Measurements from ENCODE around the gene TANC1.
"Not testable (repeated sequence)": the region's sequence is repeated elsewhere in the genome, so short reads cannot be mapped to it uniquely, and the experiment has no call there.

The TANC1 gene

GRCh38 chr2:159140070-159140769 lies 171.8 kb downstream of the TANC1 start:
- H3K27me3 ChIP-seq (ENCODE audit: control insufficient read depth, insufficient read depth, low read length) = no peaks in the 10 kb centered on the region
- H3K4me1 ChIP-seq (ENCODE audit: control insufficient read depth, insufficient read depth, low read length) = peaks cover 21% of the 10 kb centered on the region
- no peaks in the 10 kb centered on the region for H3K36me3 ChIP-seq (ENCODE audit: control insufficient read depth, insufficient read depth, low read length)
- no peak overlapping the region for H3K4me3 ChIP-seq (ENCODE audit: low read depth, low read length)
- no peaks in the 10 kb centered on the region for H3K9me3 ChIP-seq (ENCODE audit: control insufficient read depth, insufficient read depth, low read depth, low read length)
- no peak overlapping the region for H3K9ac ChIP-seq (ENCODE audit: low read length)
- no peak overlapping the region for H3K27ac ChIP-seq (ENCODE audit: low read depth, low read length)

GRCh38 chr2:159140821-159141220 lies 172.4 kb downstream of the TANC1 start:
- not testable (repeated sequence) for H3K9ac ChIP-seq (ENCODE audit: low read length); H3K27me3 ChIP-seq (ENCODE audit: control insufficient read depth, insufficient read depth, low read length); H3K9me3 ChIP-seq (ENCODE audit: control insufficient read depth, insufficient read depth, low read depth, low read length); H3K27ac ChIP-seq (ENCODE audit: low read depth, low read length); H3K4me3 ChIP-seq (ENCODE audit: low read depth, low read length); H3K36me3 ChIP-seq (ENCODE audit: control insufficient read depth, insufficient read depth, low read length)
- H3K4me1 ChIP-seq (ENCODE audit: control insufficient read depth, insufficient read depth, low read length) = peaks cover 19% of the 10 kb centered on the region

GRCh38 chr2:159144776-159145614 lies 176.6 kb downstream of the TANC1 start:
- no peaks in the 10 kb centered on the region for H3K9me3 ChIP-seq (ENCODE audit: control insufficient read depth, insufficient read depth, low read depth, low read length)
- H3K27me3 ChIP-seq (ENCODE audit: control insufficient read depth, insufficient read depth, low read length) = no peaks in the 10 kb centered on the region
- no peak overlapping the region for H3K4me3 ChIP-seq (ENCODE audit: low read depth, low read length)
- no peaks in the 10 kb centered on the region for H3K36me3 ChIP-seq (ENCODE audit: control insufficient read depth, insufficient read depth, low read length)
- no peak overlapping the region for H3K27ac ChIP-seq (ENCODE audit: low read depth, low read length)
- peaks cover 8% of the 10 kb centered on the region; the same call in 1 of the 2 replicates for H3K4me1 ChIP-seq (ENCODE audit: control insufficient read depth, insufficient read depth, low read length)
- H3K9ac ChIP-seq (ENCODE audit: low read length) = no peak overlapping the region

- Histone ChIP-seq H3K4me1 (ENCODE audit: control insufficient read depth, insufficient read depth, low read length) (peaks cover 10% of the 10 kb centered on the region; the same call in 1 of the 2 replicates), H3K9me3 (ENCODE audit: control insufficient read depth, insufficient read depth, low read depth, low read length) (no peaks in the 10 kb centered on the region), H3K27ac (ENCODE audit: low read depth, low read length) (no peak overlapping the region), H3K9ac (ENCODE audit: low read length) (no peak overlapping the region), H3K27me3 (ENCODE audit: control insufficient read depth, insufficient read depth, low read length) (no peaks in the 10 kb centered on the region), H3K4me3 (ENCODE audit: low read depth, low read length) (no peak overlapping the region), H3K36me3 (ENCODE audit: control insufficient read depth, insufficient read depth, low read length) (peaks cover 6% of the 10 kb centered on the region; the same call in 1 of the 2 replicates)
These were observed 177.4 kb downstream of the TANC1 start for GRCh38 chr2:159145745-159146354.

- H3K27ac ChIP-seq (ENCODE audit: low read depth, low read length) = no peak overlapping the region
- peaks cover 10% of the 10 kb centered on the region; the same call in 1 of the 2 replicates for H3K4me1 ChIP-seq (ENCODE audit: control insufficient read depth, insufficient read depth, low read length)
- H3K36me3 ChIP-seq (ENCODE audit: control insufficient read depth, insufficient read depth, low read length) = peaks cover 9% of the 10 kb centered on the region; the same call in 1 of the 2 replicates
- no peaks in the 10 kb centered on the region for H3K27me3 ChIP-seq (ENCODE audit: control insufficient read depth, insufficient read depth, low read length)
- no peaks in the 10 kb centered on the region for H3K9me3 ChIP-seq (ENCODE audit: control insufficient read depth, insufficient read depth, low read depth, low read length)
- H3K4me3 ChIP-seq (ENCODE audit: low read depth, low read length) = no peak overlapping the region
- H3K9ac ChIP-seq (ENCODE audit: low read length) = no peak overlapping the region
These were observed 178.7 kb downstream of the TANC1 start for GRCh38 chr2:159146996-159147666.

GRCh38 chr2:159147690-159148089 lies 179.2 kb downstream of the TANC1 start:
- Histone ChIP-seq H3K27me3 (ENCODE audit: control insufficient read depth, insufficient read depth, low read length) (no peaks in the 10 kb centered on the region), H3K9ac (ENCODE audit: low read length) (no peak overlapping the region), H3K4me3 (ENCODE audit: low read depth, low read length) (no peak overlapping the region), H3K9me3 (ENCODE audit: control insufficient read depth, insufficient read depth, low read depth, low read length) (no peaks in the 10 kb centered on the region), H3K27ac (ENCODE audit: low read depth, low read length) (no peak overlapping the region), H3K4me1 (ENCODE audit: control insufficient read depth, insufficient read depth, low read length) (peaks cover 10% of the 10 kb centered on the region; the same call in 1 of the 2 replicates), H3K36me3 (ENCODE audit: control insufficient read depth, insufficient read depth, low read length) (peaks cover 9% of the 10 kb centered on the region; the same call in 1 of the 2 replicates)

GRCh38 chr2:159148901-159149300 lies 180.5 kb downstream of the TANC1 start:
- H3K4me1 ChIP-seq (ENCODE audit: control insufficient read depth, insufficient read depth, low read length) = peaks cover 10% of the 10 kb centered on the region; the same call in 1 of the 2 replicates
- H3K4me3 ChIP-seq (ENCODE audit: low read depth, low read length) = no peak overlapping the region
- H3K9me3 ChIP-seq (ENCODE audit: control insufficient read depth, insufficient read depth, low read depth, low read length) = no peaks in the 10 kb centered on the region
- no peak overlapping the region for H3K27ac ChIP-seq (ENCODE audit: low read depth, low read length)
- no peak overlapping the region for H3K9ac ChIP-seq (ENCODE audit: low read length)
- no peaks in the 10 kb centered on the region for H3K27me3 ChIP-seq (ENCODE audit: control insufficient read depth, insufficient read depth, low read length)
- H3K36me3 ChIP-seq (ENCODE audit: control insufficient read depth, insufficient read depth, low read length) = peaks cover 9% of the 10 kb centered on the region; the same call in 1 of the 2 replicates

GRCh38 chr2:159149747-159150146 lies 181.3 kb downstream of the TANC1 start:
- no peaks in the 10 kb centered on the region for H3K9me3 ChIP-seq (ENCODE audit: control insufficient read depth, insufficient read depth, low read depth, low read length)
- no peak overlapping the region for H3K4me3 ChIP-seq (ENCODE audit: low read depth, low read length)
- H3K9ac ChIP-seq (ENCODE audit: low read length) = no peak overlapping the region
- H3K4me1 ChIP-seq (ENCODE audit: control insufficient read depth, insufficient read depth, low read length) = peaks cover 10% of the 10 kb centered on the region; the same call in 1 of the 2 replicates
- H3K27ac ChIP-seq (ENCODE audit: low read depth, low read length) = no peak overlapping the region
- H3K27me3 ChIP-seq (ENCODE audit: control insufficient read depth, insufficient read depth, low read length) = no peaks in the 10 kb centered on the region
- peaks cover 9% of the 10 kb centered on the region; the same call in 1 of the 2 replicates for H3K36me3 ChIP-seq (ENCODE audit: control insufficient read depth, insufficient read depth, low read length)

GRCh38 chr2:159150280-159150746 lies 181.9 kb downstream of the TANC1 start:
- Histone ChIP-seq H3K4me1 (ENCODE audit: control insufficient read depth, insufficient read depth, low read length) (peaks cover 13% of the 10 kb centered on the region), H3K9me3 (ENCODE audit: control insufficient read depth, insufficient read depth, low read depth, low read length) (no peaks in the 10 kb centered on the region), H3K4me3 (ENCODE audit: low read depth, low read length) (no peak overlapping the region), H3K27me3 (ENCODE audit: control insufficient read depth, insufficient read depth, low read length) (no peaks in the 10 kb centered on the region), H3K9ac (ENCODE audit: low read length) (no peak overlapping the region), H3K36me3 (ENCODE audit: control insufficient read depth, insufficient read depth, low read length) (peaks cover 9% of the 10 kb centered on the region; the same call in 1 of the 2 replicates), H3K27ac (ENCODE audit: low read depth, low read length) (no peak overlapping the region)

Data from HUES6 (cell line).